GM12865 (cell line): ENCODE results near the gene ZDHHC5.

Experiments
- DNase-seq: peaks from one replicate; pipeline ENCODE4 v3.0.0; 2010; ENCODE audit warnings: low read depth
- H3K4me3 ChIP-seq: 2 replicates; pipeline ENCODE4 v1.5.1; 2011; ENCODE audit warnings: mild to moderate bottlenecking, low read depth, low read length, control low read depth
- TF ChIP-seq, protein P1 (sequence below): IDR thresholded peaks from 2 replicates; pipeline ENCODE4 v1.5.1; 2011; ENCODE audit warnings: low read length, control low read depth, low read depth, inconsistent platforms; ENCODE audit not compliant: insufficient read depth; ENCODE audit errors: missing control alignments

ZDHHC5 gene, protein sequence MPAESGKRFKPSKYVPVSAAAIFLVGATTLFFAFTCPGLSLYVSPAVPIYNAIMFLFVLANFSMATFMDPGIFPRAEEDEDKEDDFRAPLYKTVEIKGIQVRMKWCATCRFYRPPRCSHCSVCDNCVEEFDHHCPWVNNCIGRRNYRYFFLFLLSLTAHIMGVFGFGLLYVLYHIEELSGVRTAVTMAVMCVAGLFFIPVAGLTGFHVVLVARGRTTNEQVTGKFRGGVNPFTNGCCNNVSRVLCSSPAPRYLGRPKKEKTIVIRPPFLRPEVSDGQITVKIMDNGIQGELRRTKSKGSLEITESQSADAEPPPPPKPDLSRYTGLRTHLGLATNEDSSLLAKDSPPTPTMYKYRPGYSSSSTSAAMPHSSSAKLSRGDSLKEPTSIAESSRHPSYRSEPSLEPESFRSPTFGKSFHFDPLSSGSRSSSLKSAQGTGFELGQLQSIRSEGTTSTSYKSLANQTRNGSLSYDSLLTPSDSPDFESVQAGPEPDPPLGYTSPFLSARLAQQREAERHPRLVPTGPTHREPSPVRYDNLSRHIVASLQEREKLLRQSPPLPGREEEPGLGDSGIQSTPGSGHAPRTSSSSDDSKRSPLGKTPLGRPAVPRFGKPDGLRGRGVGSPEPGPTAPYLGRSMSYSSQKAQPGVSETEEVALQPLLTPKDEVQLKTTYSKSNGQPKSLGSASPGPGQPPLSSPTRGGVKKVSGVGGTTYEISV

DNA sequence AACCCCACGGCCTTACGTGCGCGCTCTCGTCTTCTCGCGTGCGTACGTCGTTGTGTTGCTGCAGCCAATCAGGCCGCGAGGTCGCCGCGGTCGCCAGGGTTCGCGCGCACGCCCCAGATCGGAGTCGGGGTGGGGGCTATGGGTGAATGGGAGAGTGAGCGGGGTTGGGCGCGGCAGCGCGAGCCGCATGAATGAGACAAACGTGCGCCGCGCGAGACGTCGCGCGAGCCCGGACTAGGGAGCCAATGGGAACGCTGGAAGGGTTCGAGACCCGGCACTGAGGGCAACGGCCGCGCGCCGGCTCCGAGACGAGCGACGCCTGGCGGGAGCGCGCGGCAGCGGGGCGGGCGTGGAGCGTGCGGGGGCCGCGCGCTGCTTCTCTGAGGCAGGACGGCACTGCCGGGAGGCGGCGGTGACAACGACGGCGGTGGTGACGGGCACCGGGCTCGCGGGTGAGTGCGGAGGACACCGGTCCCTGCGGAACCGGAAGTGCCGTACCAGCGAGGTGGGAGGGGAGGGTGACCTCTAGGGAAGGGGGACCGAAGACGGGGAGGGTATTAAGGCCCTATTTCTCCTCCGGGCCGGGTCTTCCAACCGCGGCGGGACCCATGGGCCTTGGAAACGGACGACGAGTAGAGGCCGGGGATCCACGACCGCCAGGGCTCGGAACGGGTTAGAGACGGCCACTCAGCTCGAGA is at the start of gene ZDHHC5:
TSS of gene ZDHHC5 (plus strand) at position 379 of the 698 bp plus-strand sequence. CDS start 4,977 bp downstream, outside the sequence.
- H3K4me3 ChIP-seq: peak within 1 kb of the TSS; percentile 77
- DNase-seq: peak; percentile 100
- TF ChIP-seq, protein P1, sequence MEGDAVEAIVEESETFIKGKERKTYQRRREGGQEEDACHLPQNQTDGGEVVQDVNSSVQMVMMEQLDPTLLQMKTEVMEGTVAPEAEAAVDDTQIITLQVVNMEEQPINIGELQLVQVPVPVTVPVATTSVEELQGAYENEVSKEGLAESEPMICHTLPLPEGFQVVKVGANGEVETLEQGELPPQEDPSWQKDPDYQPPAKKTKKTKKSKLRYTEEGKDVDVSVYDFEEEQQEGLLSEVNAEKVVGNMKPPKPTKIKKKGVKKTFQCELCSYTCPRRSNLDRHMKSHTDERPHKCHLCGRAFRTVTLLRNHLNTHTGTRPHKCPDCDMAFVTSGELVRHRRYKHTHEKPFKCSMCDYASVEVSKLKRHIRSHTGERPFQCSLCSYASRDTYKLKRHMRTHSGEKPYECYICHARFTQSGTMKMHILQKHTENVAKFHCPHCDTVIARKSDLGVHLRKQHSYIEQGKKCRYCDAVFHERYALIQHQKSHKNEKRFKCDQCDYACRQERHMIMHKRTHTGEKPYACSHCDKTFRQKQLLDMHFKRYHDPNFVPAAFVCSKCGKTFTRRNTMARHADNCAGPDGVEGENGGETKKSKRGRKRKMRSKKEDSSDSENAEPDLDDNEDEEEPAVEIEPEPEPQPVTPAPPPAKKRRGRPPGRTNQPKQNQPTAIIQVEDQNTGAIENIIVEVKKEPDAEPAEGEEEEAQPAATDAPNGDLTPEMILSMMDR: peak; percentile 44

DNA sequence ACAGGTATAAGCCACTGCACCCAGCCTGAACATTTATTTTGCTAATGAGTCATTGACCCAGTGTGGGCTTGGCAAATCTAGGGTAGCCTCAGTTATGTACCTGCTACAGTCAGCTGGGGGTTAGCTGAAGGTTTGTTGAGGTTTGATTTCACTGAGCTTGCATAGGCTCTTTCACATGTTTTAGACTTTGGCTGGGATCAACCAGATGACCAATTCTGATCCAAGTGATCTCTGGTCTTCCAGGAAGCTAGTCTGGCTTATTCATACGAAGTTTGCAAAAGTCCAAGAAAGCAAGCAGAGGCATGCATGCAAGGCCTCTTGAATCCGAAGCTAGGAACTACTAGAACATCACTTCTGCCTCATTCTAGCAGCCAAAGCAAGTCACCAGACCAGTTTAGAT is 49.5 kb upstream of the ZDHHC5 start:
- H3K4me3 ChIP-seq: no peak overlapping the region
- no peak for DNase-seq
- TF ChIP-seq, protein P1: no peak

DNA sequence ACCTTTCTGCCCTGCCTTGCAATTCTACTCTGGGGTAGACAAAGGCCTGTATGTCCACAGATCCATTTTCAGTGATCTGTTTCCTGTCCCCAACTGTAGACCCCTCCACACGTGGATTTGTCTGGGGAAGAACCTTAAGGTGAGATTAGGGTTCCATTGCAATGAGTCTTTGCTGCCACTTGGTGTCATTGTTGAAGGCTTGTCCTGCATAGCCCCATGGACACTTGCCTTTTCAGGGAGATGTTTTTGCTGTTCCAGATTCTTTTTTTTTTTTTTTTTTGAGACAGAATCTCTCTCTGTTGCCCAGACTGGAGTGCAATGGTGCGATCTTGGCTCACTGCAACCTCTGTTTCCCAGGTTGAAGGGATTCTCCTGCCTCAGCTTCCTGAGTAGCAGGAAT is 48.6 kb upstream of the ZDHHC5 start:
- TF ChIP-seq, protein P1: peak; percentile 28
- DNase-seq: no peak
- no peak overlapping the region for H3K4me3 ChIP-seq

DNA sequence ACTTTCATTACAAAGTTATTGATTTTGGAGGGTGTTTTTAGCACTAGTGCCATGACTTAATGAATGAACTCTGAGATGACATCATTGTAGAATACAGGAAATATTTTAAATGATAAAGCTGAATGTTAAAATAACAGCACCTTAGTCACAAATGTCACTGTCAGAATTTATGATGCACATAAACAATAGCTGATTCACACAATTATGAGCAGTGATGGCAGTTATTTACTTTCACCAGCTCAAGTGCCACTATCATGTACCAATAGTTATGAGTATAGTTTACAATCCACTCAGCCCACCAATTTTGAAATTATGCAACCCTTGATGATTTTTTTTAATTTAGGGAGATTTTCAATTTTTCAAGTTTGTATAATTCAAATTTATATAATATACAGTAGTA is 47.4 kb upstream of the ZDHHC5 start:
- no peak for DNase-seq
- H3K4me3 ChIP-seq: no peak overlapping the region
- TF ChIP-seq, protein P1: no peak

DNA sequence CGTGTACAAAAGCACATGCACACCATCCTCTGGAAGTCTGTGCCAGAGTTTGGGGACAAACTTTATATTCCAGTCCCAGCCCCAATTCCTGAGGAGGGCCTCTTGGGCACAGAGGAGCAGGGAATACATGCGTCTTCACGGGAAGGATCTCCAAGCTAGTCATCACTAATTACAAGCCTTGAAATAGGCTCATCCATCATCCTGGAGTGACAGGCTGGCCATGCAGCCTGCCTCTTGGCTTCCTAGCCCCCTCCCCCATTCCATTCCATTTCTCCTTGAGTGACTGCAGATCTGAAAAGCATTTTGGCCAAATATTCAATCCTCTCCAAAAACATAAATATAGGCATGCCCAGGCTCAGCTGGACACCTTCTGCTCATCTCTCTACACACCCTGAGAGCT is 45.7 kb upstream of the ZDHHC5 start:
- no peak overlapping the region for H3K4me3 ChIP-seq
- TF ChIP-seq, protein P1: no peak
- no peak for DNase-seq

DNA sequence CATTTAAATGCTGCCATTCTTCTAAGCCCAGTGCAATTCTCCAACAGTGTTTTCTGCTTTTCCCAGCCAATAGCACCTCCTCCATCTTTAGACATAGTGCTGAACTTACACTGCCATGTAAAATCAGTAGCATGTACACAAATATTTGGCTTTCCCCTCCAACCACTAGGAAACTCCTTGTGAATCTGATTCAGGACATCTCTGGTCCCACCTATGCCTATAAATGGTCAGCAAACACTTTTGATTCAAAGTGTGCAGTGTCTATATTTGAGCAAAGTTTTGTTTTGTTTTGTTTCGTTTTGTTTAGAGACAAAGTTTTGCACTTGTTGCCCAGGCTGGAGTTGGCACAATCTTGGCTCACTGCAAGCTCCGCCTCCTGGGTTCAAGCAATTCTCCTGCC is 43.0 kb upstream of the ZDHHC5 start:
- TF ChIP-seq, protein P1: no peak
- no peak overlapping the region for H3K4me3 ChIP-seq
- DNase-seq: no peak
